Neutrophil (primary cell): ENCODE measurements around the gene ELK3.
A peak's percentile ranks its signal among the peaks of the same experiment; 100 is the strongest.
"Not testable (repeated sequence)": the region's sequence is repeated elsewhere in the genome, so short reads cannot be mapped to it uniquely, and the experiment has no call there.

Experiments
- H3K27ac ChIP-seq: fragments of 200-600 bp; sonication (generic); 2 replicates; pipeline ENCODE4 v1.5.1; 2016; ENCODE audit warnings: mild to moderate bottlenecking, moderate library complexity
- H3K27me3 ChIP-seq: fragments of 200-600 bp; sonication (generic); 2 replicates; pipeline ENCODE4 v1.6.0; 2016; ENCODE audit warnings: mild to moderate bottlenecking
- H3K36me3 ChIP-seq: fragments of 200-600 bp; sonication (generic); 2 replicates; pipeline ENCODE4 v1.5.1; 2017
- H3K4me1 ChIP-seq, 2 experiments: fragments of 200-600 bp in 1 of 2; sonication (generic) in 1 of 2; 1 replicate in 1 of 2; 2 replicates in 1 of 2; pipeline versions ENCODE4 v1.5.1 to v1.6.1; 2013 to 2016; ENCODE audit warnings: low read depth in 1 of 2, low read length in 1 of 2, mild to moderate bottlenecking in 1 of 2, moderate library complexity in 1 of 2; ENCODE audit not compliant: control insufficient read depth in 1 of 2, insufficient read depth in 1 of 2
- H3K4me3 ChIP-seq, 2 experiments: fragments of 200-600 bp in 1 of 2; sonication (generic) in 1 of 2; 1 replicate in 1 of 2; 2 replicates in 1 of 2; pipeline ENCODE4 v1.5.1; 2013 to 2016; ENCODE audit warnings: low read depth in 1 of 2, low read length in 1 of 2, mild to moderate bottlenecking in 1 of 2, moderate library complexity in 1 of 2
- H3K9me3 ChIP-seq: fragments of 200-600 bp; sonication (generic); 2 replicates; pipeline ENCODE4 v1.5.1; 2016
- CTCF ChIP-seq: fragments of 200-600 bp; sonication (generic); IDR thresholded peaks from 2 replicates; pipeline ENCODE4 v1.5.1; 2016; ENCODE audit warnings: antibody characterized with exemption

The ELK3 gene

GRCh38 chr12:96311191-96311590 is 117.0 kb downstream of the ELK3 start:
- Histone ChIP-seq H3K27me3 (no peaks in the 10 kb centered on the region), H3K4me1 (no peaks in the 10 kb centered on the region), H3K4me3 (no peak overlapping the region), H3K27ac (no peak overlapping the region), H3K9me3 (no peaks in the 10 kb centered on the region), H3K36me3 (peaks cover 27% of the 10 kb centered on the region)
- no peak for TF ChIP-seq CTCF

GRCh38 chr12:96313606-96314005 is 119.4 kb downstream of the ELK3 start:
- H3K27ac ChIP-seq: no peak overlapping the region
- H3K4me3 ChIP-seq: no peak overlapping the region
- H3K4me1 ChIP-seq: no peaks in the 10 kb centered on the region
- no peaks in the 10 kb centered on the region for H3K9me3 ChIP-seq
- TF ChIP-seq CTCF: no peak
- H3K36me3 ChIP-seq: peaks cover 16% of the 10 kb centered on the region
- no peaks in the 10 kb centered on the region for H3K27me3 ChIP-seq

- no peak for TF ChIP-seq CTCF
- peaks cover 16% of the 10 kb centered on the region for H3K36me3 ChIP-seq
- no peak overlapping the region for H3K27ac ChIP-seq
- no peaks in the 10 kb centered on the region for H3K27me3 ChIP-seq
- no peaks in the 10 kb centered on the region for H3K4me1 ChIP-seq
- no peaks in the 10 kb centered on the region for H3K9me3 ChIP-seq
- no peak overlapping the region for H3K4me3 ChIP-seq
These were observed 120.5 kb downstream of the ELK3 start for GRCh38 chr12:96314723-96315122.

- not testable (repeated sequence) for H3K27me3 ChIP-seq, H3K4me1 ChIP-seq, H3K9me3 ChIP-seq
- H3K27ac ChIP-seq: peak overlapping the region; percentile 62
- H3K36me3 ChIP-seq: peaks cover 16% of the 10 kb centered on the region
- peak overlapping the region; percentile 42 to 48 for H3K4me3 ChIP-seq
These were observed 121.7 kb downstream of the ELK3 start for GRCh38 chr12:96315741-96316481.

GRCh38 chr12:96317801-96318200 is 123.6 kb downstream of the ELK3 start:
- H3K36me3 ChIP-seq: peaks cover 14% of the 10 kb centered on the region
- not testable (repeated sequence) for H3K27ac ChIP-seq, H3K4me3 ChIP-seq, H3K9me3 ChIP-seq, H3K27me3 ChIP-seq, H3K4me1 ChIP-seq
